Renal pelvis (tissue), 4 donors: ENCODE results near the gene EYA2. TPM values are rescaled to one million over a fixed set of nuclear protein-coding genes. Genes with fewer than 3 reads are reported as not detected.
"Not testable (repeated sequence)": the region's sequence is repeated elsewhere in the genome, so short reads cannot be mapped to it uniquely, and the experiment has no call there.

Experiments used
- DNase-seq: peaks from one replicate; pipeline ENCODE4 v3.0.0-alpha.2; 2013
- polyA plus RNA-seq, 3 donors: library from polyadenylated mRNA; unstranded; fragments of 120-200 nt; gene quantifications; one replicate each; pipeline ENCODE4 v1.2.1, GENCODE V29; 2013; ENCODE audit not compliant: insufficient read length in 3 of 3

EYA2 gene
- polyA plus RNA-seq, 3 donors = 0.53 to 0.81 (median 0.78) TPM

DNA sequence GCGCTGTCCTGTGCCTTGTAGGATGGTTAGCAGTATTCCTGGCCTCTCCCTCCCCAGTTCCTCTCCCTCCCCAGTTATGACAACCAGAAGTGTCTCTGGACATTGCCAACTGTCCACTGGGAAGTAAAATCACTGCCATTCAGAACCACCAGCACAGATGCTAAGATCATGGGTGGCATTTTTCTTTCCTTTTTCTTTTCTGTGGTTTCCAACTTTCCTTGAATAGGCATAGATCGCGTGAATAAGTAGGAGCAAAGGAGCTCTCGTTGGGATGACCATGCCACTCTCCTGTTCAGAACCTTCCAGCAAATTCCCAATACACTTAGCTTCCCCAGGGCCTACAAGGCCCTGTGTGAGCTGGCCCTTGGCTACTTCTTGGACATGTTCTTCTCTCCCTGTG is 59.0 kb downstream of the EYA2 start:
- DNase-seq = no peak

DNA sequence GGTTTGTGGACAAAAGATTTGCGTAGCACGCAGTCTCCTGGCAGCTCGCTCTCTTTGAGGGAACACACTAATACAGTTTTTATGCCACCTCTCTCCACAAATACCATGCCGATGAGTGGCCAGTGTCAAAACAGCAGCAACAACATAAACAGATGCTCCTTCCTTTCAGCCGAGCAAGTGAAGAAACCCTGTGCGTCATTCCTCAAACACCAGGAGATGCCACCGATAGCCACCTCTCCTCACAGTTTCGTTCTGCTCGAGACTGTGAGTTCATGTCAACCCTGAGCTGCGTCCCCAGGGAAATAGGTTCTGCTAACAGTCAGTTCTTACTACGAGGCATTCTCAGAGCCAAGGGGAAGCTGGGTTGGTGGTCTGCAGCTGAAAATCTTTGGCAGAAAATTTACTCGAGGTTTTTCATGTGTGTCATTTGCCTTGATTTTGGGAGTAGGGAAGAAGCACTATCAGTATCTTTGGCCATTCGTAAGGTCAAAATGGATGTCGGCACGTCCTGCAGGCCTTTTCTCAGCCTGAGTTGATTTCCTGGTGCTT is 59.9 kb downstream of the EYA2 start:
- DNase-seq = no peak

DNA sequence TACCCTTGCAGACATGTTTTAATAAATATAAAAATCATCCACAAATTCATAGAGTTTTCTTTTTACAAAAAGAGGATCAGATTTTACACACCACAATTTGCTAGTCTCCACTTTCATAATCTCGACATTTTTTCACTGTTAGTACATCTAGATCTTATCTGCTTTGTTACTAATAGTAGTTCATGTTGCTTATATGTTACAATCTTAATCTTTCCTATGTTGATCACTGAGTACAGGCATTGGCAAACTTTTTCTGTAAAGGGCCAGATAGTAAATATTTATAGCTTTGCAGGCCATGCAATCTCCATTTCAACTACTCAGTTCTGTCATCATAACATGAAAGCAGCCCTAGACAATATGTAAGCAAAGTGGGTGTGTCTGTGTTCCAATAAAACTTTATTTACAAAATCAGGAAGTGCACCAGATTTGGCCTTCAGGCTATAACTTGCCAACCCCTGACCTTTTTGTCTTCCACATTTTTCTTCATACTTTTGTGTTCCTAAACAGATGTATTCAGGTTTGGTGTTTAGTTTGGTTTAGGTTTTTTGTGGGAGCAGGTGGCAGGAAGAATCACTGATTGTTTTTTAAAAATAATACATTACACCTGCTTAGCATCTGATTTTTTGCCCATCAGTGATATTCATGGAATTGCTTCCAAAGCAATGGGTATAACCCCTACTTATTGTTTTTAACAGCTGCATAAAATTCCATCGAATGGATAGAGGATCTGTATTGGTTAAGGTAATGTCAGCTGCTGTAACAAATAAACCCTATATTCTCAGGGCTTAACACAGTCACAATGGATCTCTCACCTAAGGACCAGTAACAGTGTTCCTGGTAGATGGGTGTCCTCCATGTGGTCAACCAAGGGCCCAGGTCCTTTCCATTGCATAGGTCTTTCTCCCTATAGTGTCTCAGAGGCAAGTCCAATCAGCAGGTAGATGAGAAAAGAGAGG is 61.2 kb downstream of the EYA2 start:
- no peak for DNase-seq

DNA sequence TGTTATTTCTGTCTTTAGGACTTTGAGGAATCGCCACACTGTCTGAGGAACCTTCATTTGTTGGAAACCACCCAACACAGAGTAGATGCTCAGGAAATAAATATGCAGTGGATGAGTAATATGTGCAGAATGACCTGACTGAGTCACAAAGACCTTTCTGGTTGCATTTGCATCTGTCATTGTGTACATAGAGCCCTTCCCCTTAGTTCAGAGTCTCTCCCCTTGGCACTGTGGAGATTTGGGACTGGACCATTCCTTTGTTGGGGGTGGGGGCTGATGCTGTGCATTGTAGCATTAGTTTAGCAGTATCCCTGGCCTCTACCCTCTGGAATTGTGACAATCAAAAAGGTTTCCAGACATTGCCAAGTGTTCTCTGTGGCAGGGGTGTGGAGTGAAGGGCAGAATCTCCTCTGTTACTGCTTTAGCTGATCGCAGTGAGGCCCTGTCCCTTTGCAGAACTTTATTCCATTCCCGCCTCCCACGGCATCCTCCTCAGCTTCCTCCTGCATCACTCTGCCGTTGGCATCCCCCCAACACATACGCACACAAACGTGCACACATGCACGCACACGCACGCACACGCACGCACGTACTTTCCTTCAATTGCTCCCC is 64.5 kb downstream of the EYA2 start:
- DNase-seq = no peak

DNA sequence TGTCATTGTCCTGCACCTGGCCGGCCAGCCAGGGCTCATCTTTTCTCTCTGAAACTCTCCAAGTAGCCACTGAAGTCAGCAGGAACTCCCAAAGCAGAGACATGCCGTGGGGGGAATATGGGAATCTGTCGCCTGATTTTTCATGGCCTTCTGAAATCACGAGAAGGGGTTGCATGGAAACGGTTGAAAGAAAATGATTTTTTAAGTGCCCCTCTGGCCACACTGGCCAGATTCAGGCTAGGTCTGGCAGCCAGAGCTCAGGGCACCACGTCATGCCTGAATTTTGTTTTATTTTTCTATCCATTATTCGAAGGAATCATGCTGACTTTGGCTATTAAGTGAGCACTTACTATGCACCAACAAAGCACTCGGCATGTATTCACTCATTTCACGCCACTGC is 65.2 kb downstream of the EYA2 start:
- no peak for DNase-seq

DNA sequence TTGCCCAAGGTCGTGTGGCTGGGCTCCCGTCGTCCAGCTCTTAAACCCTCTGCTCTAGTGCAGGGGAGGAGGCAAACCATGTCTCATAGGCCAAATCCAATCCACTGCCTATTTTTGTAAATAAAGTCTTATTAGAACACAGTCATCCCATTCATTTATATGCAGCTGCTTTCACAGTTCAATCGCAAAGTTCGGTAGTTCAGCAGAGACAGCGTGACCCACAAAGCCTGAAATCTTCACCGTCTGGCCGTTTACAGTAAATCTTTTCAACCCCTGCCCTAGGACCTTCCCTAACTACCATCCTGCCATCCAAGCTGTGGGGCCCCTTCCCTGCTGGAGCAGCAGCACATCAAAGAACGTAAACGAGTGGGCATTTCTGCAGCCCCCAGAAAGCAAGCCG is 65.9 kb downstream of the EYA2 start:
- no peak for DNase-seq

DNA sequence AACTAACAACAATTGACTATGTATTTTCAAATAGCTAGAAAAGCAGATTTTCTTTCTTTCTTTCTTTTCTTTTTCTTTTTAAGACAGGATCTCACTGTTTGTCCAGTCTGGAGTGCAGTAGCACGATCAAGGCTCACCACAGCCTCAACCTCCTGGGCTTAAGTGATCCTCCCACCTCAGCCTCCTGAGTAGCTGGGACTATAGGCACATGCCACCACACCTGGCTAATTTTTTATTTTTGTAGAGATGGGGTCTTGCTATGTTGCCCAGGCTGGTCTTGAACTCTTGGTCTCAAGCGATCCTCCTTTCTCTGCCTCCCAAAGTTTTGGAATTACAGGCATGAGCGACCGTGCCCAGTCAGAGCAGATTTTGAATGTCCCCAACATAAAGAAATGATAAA is 67.3 kb downstream of the EYA2 start:
- not testable (repeated sequence) for DNase-seq

DNA sequence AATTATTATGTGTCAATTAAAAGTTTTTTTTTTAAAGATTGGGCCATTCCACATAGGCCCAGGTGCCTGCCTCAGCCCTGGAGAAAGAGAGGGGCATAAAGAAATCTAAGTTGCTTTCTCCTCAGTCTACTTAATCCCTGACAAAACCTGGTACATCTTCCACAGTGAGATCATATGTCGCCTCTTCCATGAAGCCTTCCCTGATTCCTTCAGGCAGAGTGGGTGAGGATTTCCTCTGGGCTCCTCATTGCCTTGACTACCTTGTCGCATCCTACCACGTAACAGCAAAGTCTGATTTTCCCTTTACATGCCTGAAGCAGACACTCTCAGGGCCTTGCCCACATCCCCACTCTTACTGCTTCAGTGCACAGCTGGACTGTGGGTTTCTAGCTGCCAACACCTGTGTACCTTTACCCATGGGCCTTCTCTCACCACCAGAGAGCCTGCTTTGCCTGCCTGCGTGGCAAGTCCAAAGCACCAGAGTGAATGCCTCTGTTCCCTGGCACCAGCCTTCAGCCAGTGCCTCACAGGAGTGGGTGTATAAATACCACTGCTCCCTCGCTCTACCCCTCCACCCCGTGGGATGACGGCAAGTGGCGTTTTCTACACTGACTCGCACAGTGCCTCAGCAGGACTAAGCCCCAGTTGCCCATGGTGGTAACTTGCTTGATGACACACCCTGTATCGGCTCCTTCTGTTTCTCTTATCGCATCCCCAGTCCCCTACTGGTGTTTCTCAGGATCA is 68.0 kb downstream of the EYA2 start:
- no peak for DNase-seq

DNA sequence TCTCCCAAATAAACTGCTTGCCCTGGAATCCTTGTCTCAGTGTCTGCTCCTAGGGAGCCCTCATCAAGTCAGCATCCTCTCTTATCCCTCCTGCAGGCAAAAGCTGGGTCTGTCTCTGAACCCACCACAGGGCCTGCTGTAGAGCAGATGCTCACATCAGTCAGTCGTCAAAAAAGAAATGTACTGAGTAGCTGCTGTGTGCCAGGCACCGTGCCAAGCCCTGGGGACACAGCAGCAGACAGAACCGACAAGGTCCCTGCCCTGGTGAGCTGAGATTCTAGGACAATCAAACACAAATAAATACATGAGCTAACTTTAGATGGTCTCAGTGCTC is 68.5 kb downstream of the EYA2 start:
- no peak for DNase-seq

DNA sequence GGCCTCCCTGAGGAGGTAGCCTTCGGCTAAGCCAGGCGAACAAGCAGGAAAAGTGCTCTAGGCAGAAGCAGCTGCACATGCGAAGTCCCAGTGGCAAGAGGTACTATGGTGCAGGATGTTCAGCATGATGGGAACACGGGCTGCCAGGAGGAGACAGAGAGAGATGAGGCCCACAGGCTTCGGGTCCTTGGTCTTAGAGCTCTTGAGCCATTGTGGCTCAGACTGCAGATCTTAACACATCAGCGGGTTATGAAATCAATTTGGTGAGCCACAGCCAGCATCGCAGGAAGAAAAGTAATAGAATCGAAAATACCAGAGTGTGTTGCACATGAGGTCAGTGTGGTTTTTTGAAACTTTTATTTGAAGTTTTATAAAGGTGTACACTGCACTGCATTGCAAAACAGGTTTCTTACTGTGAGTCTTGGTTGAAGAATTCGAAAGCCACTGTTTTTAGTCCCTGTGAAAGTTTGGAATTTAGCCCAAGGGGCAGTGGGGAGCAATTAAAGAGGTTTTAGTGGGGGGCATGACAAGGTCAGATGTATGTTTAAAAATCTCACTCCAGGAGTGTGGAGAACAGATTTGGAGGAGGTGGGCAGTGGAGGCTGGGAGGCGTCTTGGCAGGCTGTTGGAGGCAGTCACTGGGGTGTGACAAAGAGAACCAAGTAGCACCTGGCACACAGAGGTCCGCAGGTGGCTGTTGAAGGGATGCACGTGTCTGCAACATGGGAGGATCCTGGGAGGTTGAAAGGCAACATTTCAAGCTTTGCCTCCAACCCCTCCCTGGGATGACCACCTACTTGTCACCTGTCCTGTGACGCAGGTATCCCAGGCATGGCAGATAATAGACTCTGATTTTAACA is 69.3 kb downstream of the EYA2 start:
- no peak for DNase-seq

DNA sequence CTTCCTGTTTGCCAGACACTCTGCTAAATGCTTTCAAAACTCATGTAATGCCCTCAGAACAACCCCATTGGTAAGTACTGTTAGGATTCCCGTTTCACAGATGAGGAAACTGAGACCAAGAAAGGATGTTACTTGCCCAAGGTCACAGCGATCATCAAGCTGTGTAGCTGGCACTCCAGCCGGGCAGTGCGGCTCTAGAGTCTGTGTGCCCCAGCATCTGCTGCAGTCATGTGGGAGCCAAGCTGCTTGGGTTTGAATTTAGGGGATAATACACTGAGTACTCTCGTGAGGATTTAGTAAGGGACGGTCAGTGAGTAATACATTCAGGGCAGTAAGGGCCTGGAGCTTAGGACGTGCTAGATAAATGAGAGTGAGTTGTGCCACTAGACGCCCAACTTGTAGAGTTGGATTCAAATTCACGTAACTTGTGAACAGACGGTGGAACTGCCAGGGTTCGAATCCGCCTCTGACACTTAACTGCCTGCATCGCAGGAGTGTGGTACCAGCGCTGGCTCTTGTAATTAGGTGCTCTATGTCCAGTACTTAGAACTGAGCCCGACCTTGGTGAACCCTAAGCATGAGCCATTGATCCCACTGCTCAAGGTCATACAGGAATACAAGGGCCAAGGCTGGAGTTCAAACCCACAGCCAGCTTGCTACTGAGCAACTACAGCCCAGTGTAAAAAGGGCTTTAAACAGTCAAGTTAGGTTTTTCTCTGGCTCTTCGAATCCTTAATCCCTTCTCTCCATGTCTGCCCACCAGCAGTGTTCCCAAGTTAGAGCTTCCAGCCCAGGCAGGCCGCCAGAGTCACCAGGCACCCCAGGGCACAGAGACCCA is 70.2 kb downstream of the EYA2 start:
- no peak for DNase-seq

DNA sequence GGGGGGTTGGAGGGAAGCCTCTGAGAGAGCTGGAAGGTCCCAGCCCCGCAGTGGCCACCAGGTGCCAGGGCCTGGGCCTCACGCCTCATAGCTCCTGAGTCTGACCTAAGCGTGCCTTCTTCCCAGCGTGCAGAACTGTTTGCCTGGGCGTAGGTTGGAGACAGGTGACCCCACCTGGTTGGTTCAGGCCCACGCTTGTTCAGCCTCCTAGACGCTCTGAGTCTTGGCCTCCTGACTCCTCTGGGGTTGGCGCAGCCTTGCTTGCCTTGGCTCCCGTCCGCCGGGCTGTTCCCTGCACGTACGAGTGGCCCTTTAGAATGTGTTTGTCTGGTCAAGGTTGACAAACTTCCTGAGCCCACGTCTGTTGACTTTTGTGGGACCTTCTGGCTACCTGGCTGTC is 70.8 kb downstream of the EYA2 start:
- no peak for DNase-seq

DNA sequence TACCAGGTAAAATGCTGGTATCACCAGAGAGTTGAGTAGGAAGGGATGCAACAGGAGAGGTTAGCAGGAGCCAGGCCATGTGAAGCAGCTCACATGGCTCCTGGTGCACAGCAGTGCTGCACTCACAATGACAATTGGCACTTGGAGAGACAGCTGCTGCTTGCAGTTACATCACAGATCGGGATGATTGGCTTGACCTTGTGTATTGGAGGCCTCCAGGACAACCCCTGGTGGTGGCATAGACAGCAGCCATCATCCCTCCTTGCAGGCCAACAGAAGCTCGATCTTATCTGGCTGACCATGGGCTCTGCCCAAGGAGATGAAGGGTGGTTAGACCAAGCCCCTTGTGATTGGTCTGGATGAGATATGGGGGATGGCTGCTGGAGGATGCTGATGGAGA is 73.0 kb downstream of the EYA2 start:
- DNase-seq = no peak

DNA sequence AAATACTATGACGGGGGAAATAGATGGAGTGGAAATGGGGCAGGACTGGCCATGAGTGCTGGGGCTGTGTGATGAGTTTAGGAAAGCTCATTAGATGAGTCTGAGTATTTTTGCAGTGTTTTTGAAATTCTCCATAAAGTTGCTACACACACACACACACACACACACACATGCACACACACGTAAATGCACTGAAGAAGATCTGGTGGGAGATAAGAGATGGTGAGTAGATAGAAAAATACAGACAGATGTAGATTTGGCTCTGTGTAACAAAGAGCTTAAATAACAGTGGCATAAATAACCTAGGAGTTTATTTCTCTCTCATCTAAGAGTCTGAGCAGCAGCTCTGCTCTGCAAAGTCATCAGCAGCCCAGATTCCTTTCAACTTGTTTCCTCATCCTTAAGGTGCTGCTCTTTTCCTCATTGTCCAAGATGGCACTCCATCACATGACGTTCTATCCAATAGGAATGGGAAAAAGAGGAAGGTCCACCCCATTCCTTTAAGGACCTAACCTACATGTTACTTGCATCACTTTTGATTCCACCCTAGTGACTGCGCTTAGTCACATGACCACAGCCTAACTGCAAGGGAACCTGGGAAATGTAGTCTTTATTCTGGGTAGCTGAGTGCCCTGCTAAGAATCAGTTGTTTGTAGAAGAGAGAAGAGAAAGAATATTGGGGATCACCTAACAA is 76.4 kb downstream of the EYA2 start:
- no peak for DNase-seq

DNA sequence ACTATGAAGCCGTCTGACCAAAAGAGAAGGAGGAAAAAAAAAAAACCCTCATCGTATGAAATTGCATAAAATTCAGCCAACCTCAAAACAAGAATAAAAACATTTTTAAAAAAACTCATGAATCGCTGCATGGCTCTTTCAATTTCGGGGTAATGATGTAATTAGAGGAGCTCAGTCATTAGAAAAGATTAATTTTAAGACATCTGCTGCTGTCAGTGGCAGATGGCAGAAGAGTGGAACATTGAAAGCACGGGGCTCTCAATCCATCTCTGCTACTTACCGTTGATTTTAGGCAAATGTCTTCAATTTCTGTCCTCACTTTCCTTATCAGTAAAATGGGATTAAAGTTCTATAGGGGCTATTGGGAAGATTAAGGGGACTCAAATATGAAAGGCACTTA is 79.1 kb downstream of the EYA2 start:
- no peak for DNase-seq

DNA sequence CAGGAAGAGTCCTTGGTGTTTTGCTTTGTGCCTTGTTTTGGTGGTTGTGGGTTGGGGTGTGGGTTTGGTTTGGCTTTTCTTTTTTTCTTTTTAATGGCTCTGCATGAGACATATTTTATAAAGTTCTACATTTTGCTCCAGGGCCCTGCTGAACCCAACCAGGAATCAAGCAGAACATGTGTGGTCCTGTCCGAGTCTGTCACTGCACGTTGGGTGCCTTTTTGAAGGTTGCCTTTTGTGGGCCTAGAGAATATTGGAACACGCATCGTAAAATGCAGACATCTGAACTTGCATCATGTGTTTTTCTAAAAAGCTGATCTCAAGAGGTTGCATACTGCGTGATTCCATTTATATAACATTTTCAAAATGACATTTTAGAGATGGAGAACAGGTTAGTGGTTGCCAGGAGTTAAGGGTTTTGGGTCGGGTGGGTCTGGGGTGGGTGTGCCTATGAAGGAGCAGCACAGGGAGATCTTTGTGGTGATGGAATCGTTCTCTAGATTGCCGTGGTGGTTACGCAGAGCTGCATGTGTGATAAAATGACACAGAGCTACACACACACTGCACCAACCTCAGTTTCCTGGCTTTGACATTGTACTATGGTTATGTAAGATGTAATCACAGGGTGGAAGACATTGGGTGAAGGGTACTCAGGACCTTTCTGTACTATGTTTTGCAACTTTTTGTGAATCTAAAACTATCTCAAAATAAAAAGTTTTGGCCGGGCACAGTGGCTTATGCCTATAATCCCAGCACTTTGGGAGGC is 80.2 kb downstream of the EYA2 start:
- DNase-seq = no peak

DNA sequence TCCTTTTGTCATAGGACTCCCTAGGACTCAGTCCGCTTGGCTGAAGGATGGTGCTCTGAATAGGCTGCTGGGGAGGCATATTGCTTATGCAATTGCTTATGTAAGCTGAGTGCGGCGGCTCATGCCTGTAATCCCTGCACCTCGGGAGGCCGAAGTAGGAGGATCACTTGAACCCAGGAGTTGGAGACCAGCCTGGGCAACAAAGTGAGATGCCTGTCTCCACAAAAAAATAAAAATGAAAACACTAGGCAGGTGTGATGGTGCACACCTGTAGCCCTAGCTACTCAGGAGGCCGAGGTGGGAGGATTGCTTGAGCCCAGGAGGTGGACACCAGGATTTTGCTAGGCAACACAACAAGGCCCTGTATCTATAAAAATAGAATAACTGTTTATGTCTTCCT is 81.3 kb downstream of the EYA2 start:
- no peak for DNase-seq

DNA sequence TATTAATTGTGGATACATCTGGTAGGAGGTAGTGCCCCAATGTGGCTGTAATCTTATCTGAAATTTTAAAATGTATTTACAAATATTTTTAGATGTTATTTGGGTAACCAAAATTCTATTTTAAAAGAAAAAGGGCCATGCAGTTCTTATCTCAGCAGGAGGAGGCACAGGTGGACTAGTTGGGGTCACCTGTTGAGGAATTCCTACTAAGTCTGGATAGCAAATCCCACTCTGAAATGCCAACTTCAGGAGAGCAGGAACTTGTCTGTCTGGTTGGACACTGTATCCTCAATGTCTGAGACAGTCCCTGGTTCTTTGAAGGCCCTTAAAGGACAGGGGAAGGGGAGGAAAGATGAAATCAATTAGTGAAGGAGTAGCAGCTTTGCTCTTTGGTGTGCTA is 82.6 kb downstream of the EYA2 start:
- DNase-seq = no peak

DNA sequence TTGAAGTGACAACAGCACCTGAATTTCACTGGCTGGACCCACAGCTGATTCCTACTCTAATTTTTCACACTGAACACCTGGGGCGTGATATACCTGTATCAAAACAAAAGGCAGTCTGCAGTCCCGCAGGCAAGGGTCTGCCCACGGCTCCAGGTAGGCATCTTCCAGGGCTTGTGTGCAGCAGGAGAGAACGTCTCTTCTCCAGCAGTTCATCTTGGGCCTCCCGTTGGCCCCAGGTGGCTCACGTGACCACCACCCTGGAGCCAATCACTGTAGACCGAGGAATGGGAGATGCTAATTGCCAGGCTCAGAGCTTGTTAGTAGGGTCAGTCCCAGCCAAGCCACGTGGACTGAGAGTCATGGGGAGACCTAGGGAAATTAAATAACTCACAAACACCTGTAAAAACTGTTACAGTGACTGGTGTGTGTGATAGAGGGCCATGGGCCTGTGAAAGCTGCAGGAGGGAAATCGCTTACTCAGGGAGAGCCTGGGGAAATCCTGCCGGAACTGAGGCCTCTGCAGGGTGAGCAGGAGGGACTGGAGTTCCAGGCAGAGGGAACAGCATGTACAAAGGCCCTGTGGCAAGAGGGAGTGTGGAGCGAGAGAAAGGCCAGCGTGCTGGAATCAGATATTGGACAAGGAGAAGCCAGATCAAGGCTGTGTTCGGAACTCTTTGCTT is 83.4 kb downstream of the EYA2 start:
- DNase-seq = no peak
